GM04503 (cell line): ENCODE data around the gene SPG7.
"Not testable (repeated sequence)": the region's sequence is repeated elsewhere in the genome, so short reads cannot be mapped to it uniquely, and the experiment has no call there.

Experiments used
- DNase-seq: peaks from one replicate; pipeline ENCODE4 v3.0.0-alpha.2; 2012; ENCODE audit warnings: low read depth

SPG7 gene

DNA sequence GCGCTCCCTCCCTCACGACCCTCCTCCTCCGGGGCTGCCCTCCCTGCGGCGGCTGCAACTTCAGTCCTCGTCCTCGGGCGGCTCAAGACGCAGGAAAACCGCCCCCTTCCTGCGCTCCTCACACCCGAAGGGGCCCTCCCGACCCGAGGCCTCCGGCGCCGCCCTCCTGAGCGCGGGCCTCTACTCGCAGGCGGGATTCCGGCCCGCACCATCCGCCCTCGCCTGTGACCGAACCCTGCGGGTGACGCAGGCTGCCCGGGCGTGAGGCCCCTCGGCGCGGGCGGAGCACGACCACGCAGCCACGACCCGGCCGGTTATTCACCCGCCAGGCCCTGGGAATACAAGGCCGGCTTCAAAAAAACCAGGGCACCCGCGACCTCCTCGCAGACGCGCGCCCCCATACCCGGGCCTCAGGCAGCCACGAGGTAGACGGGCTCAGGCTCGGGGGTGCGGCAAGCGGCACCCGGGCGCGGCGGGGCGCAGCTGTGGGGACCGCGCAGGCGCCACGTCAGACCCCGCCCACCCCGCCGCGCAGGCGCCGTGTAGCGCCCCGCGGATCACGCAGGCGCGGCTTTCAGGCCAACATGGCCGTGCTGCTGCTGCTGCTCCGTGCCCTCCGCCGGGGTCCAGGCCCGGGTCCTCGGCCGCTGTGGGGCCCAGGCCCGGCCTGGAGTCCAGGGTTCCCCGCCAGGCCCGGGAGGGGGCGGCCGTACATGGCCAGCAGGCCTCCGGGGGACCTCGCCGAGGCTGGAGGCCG lies at the start of gene SPG7:
SPG7 (plus strand) TSS at position 570 of the 757 bp plus-strand sequence; CDS start at position 585, 15 bp downstream.
- DNase-seq = peak; percentile 21

- DNase-seq = no peak
Measured at GRCh38 chr16:89458551-89458950, 49.7 kb upstream of the SPG7 start.

- no peak for DNase-seq
Measured at GRCh38 chr16:89458967-89459366, 49.2 kb upstream of the SPG7 start.

DNA sequence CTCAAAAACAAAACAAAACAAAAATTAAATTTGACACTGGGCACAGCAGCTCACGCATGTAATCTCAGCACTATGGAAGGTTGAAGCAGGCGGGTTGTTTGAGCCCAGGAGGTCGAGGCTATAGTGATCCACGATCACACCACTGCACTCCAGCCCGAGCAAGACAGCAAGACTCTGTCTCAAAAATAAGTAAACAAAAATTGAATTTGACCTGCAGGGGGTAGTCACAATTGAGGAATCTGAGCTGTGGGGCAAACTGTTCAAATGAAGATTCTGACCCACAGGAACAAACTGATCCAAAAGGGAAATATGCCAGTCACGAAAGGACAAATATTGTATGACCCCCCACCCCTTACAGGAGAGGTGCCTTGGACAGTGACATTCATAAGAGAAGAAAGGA lies 47.6 kb upstream of the SPG7 start:
- no peak for DNase-seq

DNA sequence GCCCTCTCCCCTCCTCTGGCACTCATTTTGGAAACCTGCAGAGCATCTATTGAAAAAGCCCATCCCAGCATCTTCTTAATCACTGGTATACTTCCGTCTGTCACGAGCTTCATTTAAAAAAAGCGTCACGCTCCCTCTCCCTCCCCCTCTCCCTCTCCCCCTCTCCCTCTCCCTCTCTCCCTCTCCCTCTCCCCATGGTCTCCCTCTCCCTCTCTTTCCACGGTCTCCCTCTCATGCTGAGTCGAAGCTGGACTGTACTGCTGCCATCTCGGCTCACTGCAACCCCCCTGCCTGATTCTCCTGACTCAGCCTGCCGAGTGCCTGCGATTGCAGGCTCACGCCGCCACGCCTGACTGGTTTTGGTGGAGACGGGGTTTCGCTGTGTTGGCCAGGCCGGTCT lies 46.3 kb upstream of the SPG7 start:
- DNase-seq = not testable (repeated sequence)

GRCh38 chr16:89462639-89463038 lies 45.6 kb upstream of the SPG7 start:
- not testable (repeated sequence) for DNase-seq

- DNase-seq = not testable (repeated sequence)
Measured at GRCh38 chr16:89463312-89463711, 44.9 kb upstream of the SPG7 start.

- no peak for DNase-seq
Measured at GRCh38 chr16:89466920-89467319, 41.3 kb upstream of the SPG7 start.

GRCh38 chr16:89467382-89467781 lies 40.8 kb upstream of the SPG7 start:
- DNase-seq = no peak

DNA sequence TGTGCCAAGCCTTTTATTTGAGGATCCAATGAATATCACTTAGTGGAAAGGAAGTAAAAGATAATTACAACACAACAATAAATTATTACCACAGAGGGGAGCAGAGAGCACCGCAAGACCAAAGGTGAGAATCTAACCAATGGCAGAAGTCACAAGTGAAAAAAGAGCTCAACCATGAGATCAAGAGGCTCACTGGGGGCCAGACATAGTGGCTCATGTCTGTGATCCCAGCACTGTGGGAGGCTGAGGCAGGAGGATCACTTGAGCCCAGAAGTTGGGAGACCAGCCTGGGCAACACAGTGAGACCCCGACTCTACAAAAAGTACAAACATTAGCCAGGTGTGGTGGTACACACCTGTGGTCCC lies 35.5 kb upstream of the SPG7 start:
- DNase-seq = no peak

DNA sequence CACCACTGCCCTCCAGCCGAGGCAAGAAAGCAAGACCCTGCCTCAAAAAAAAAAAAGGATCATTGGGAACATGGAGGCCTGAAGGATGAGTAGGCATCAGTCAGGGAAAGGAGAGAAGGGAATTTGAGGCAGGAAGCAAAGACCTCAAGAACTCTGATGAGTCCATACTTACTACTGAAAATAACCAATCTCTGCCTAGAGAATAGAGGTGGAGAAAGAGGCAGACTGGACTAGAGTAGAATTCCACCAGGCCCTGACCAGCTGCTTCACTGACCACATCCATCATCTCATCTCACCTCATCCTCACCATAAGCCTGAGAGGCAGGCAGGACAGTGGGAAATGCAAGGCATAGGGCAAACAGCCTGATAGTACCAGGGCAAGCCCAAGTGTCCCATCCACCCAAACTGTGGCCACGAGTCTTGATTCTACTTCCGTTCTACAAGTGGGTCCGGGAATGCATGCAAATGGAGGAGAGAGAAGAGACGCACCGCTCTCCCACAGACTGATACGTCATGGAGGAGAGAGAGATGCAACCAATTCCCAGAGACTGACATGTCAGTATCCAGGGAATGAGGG lies 35.0 kb upstream of the SPG7 start:
- no peak for DNase-seq

GRCh38 chr16:89473791-89474414 lies 34.3 kb upstream of the SPG7 start:
- DNase-seq = no peak

- no peak for DNase-seq
Measured at GRCh38 chr16:89475144-89475543, 33.1 kb upstream of the SPG7 start.

DNA sequence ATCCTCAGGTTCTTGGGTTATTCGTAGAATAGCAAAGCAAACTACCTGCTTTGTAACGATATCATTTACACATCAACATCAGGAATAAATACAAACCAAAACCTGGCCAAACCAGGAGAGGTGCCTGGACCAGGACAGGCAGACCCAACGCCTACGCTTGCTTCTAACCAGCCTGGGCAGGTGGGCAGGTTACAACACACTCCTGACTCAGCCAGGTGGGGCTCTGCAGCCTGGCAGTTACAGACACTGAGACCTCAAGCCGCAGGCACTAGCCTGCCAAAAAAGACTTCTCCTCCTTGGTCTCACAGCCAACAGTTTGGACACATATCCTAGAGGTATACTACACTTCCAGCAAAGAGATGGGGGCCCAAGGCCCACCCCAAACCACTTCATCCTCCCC lies 31.8 kb upstream of the SPG7 start:
- DNase-seq = no peak

GRCh38 chr16:89476811-89477261 lies 31.4 kb upstream of the SPG7 start:
- no peak for DNase-seq

DNA sequence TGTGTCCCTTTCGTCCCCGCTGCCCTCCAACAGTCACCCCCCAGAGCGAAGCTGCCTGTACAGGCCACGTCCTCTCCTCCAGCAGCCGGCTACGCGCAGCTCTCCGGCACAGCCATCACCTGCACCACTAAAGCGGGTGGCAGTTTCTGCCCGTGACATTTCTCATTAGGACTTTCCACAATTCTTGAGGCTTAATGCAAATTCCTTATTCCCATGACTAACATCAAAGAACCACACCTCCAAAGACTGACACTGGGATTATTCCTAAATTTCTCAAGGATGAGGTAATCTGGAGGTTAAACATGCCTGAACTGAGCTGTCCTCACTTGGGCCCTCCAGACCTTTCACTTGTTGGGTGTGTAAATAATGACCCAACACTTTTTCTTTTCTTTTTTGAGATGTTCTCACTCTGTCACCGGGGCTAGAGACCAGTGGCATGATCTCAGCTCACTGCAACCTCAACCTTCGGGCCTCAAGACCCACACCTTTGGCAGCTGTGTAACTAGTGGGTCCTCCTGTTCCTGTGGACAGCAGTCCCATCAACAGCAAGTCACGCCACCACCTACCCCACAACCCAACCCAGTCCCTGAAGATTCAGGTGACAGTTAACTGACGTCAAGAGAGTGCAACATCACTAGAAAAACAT lies 29.5 kb upstream of the SPG7 start:
- no peak for DNase-seq

- no peak for DNase-seq
Measured at GRCh38 chr16:89481356-89481955, 26.7 kb upstream of the SPG7 start.

DNA sequence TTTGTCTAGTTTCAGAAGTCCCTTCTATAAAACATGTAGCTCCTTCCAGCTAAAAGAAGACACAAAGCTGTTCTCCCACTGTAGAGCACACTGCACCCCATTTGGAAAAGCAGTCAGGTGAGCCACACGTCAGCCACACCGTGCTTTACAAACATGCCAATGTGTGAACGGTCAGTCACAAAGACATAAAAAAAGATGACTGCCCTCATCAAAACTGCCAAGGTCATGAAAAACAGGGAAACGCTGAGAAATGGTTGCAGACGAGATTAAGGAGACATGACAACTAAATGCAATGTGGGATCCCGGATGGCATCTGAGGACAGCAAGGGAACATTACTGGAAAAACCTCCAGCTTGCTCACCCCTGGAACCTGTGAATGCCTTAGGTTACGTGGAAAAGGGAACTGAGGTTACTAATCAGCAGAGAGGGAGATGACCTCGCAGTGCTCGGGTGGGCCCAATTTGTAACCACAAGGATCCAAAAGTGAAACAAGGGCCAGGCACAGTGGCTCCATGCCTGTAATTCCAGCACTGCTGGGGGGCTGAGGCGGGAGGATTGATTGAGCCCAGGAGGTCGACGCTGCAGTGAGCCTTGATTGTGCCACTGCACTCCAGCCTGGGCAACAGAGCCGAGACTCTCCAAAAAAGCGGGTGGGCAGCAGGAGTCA lies 25.9 kb upstream of the SPG7 start:
- no peak for DNase-seq

DNA sequence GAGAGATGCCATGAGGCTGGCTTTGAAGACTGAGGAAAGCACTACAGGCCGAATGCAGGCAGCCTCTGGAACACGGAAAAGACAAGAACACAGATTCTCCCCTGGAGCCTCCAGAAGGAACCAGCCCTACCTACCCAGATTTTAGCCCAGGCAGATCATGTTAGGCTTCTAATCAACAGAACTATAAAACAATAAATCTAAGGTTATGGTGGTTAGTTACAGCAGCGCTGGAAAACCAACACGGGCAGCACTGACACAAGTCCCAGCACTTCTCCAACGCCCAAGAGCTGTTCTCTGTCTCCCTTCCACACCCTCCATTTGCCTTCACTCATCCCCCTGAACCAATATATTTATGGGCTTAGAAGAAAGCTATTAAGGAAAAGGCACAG lies 25.4 kb upstream of the SPG7 start:
- no peak for DNase-seq

DNA sequence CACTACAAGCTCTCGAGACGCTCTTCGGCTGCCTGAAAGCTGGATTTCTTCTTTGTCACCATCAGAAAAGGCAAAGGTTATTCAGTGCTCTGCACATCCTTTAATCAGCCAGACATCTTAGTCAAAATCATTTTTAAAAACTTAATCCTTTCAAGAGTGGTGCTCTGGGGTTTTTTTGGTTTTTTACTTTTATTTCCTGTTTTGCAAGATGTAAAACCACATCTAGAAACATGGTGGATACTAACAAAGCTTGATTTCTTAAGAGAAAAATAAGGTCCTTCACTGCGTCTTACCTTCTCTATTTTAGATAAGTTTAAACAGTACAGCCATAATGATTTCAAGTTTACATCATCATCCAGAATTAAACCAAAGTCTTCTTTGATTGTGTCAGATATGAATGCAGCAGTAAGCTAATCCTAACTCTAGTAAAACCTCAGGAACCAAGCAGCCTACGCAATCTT lies 24.1 kb upstream of the SPG7 start:
- no peak for DNase-seq

DNA sequence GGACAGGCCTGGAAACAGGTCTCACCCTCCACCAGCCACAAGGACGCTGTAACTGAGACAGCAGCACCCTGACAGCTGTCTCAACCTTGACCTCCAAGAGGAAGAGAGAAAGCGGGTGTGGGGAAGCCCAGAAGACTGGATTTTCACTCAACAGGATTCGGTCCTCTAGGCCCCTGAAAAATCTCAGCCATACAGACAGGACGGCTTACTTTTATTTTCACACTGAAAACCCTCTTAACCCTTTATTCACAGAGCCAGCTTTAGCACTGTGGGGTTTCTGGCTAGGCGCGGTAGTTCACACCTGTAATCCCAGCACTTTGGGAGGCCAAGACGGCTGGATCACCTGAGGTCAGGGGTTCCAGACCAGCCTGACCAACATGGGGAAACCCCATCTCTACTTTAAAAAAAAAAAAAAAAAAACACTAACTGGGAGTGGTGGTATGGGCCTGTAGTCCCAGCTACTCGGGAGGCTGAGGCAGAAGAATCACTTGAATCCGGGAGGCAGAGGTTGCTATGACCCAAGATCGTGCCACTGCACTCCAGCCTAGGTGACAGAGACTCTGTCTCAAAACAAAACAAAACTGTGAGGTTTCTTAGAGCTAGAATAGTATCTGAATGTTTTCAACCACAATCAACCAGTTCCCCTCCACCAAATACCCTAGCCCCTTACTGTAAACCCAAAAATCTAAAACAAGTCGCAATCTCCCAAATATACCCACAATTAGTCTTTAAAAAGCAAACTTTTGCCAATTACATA lies 23.1 kb upstream of the SPG7 start:
- DNase-seq = no peak
